Astrocyte of the cerebellum (primary cell): ENCODE data around the gene ACIN1.

Source experiments
- DNase-seq: peaks from one replicate; pipeline ENCODE4 v3.0.0-alpha.2; 2011; ENCODE audit warnings: low read depth
- H3K4me3 ChIP-seq: 2 replicates; pipeline ENCODE4 v1.5.1; 2011; ENCODE audit warnings: mild to moderate bottlenecking, low read depth, low read length, moderate library complexity
- CTCF ChIP-seq: IDR thresholded peaks from 2 replicates; pipeline ENCODE4 v1.5.1; 2012; ENCODE audit warnings: low read length, low read depth, moderate library complexity, mild to moderate bottlenecking; ENCODE audit errors: missing control alignments
- in situ Hi-C: cut with HindIII; loops from 2 replicates; pipeline ENCODE4 v1.10.0; 2017; ENCODE audit warnings: low sequenced_read_pairs

ACIN1 gene

GRCh38 chr14:23049011-23049410, 45.9 kb downstream of the ACIN1 start:
- no peak for DNase-seq
- no peak for TF ChIP-seq CTCF
- no peak overlapping the region for H3K4me3 ChIP-seq
- in situ Hi-C loops = loop anchor here (10.0 kb wide), 1 partner anchor 54 kb away; no protein-coding TSS in a partner anchor

GRCh38 chr14:23047751-23048693, 46.9 kb downstream of the ACIN1 start:
- TF ChIP-seq CTCF = no peak
- in situ Hi-C loops = loop anchor here (10.0 kb wide), 1 partner anchor 53 kb away; no protein-coding TSS in a partner anchor
- no peak overlapping the region for H3K4me3 ChIP-seq
- no peak for DNase-seq

GRCh38 chr14:23047034-23047634, 47.8 kb downstream of the ACIN1 start:
- in situ Hi-C loops = loop anchor here (10.0 kb wide), 1 partner anchor 52 kb away; no protein-coding TSS in a partner anchor
- no peak overlapping the region for H3K4me3 ChIP-seq
- no peak for TF ChIP-seq CTCF
- no peak for DNase-seq

GRCh38 chr14:23045419-23046357, 49.2 kb downstream of the ACIN1 start:
- no peak overlapping the region for H3K4me3 ChIP-seq
- TF ChIP-seq CTCF = no peak
- no peak for DNase-seq
- in situ Hi-C loops = loop anchor here (10.0 kb wide), 1 partner anchor 51 kb away; no protein-coding TSS in a partner anchor

- no peak for TF ChIP-seq CTCF
- in situ Hi-C loops = loop anchor here (10.0 kb wide), 1 partner anchor 50 kb away; no protein-coding TSS in a partner anchor
- no peak for DNase-seq
Observed at GRCh38 chr14:23044840-23045239, 50.1 kb downstream of the ACIN1 start.

GRCh38 chr14:23043754-23044153, 51.2 kb downstream of the ACIN1 start:
- in situ Hi-C loops = loop anchor here (10.0 kb wide), 1 partner anchor 49 kb away; no protein-coding TSS in a partner anchor
- DNase-seq = no peak
- TF ChIP-seq CTCF = no peak
- H3K4me3 ChIP-seq = no peak overlapping the region

More at GRCh38 chr14:23044840-23045239, 50.1 kb downstream of the ACIN1 start:
- H3K4me3 ChIP-seq = no peak overlapping the region
